SK-N-SH (cell line): ENCODE data around the gene MAP3K13. TPM values are rescaled to one million over a fixed set of nuclear protein-coding genes. Genes with fewer than 3 reads are reported as not detected.

ENCODE experiments used
- CTCF ChIA-PET: fragments of 300-600, 350-600 bp; formaldehyde crosslinking; extraction: SDS; loops from one replicate; lab custom pipeline; 2021; lab: Yijun Ruan, JAX
- POLR2A ChIA-PET: fragments of 350-600 bp; sonication (Branson Sonifier 250); formaldehyde crosslinking; extraction: SDS; loops from one replicate; lab custom pipeline; 2020; ENCODE audit warnings: antibody characterized with exemption, inconsistent platforms; lab: Yijun Ruan, JAX
- DNase-seq: peaks from one replicate; pipeline ENCODE4 v3.0.0; 2012
- H2AFZ ChIP-seq: fragments of 200-600 bp; sonication (generic); 2 replicates; pipeline ENCODE4 v1.8.1; 2016; ENCODE audit warnings: antibody characterized with exemption, mild to moderate bottlenecking, low read depth
- H3F3A ChIP-seq: fragments of 200-600 bp; sonication (generic); replicated peaks from 2 replicates; pipeline ENCODE3; 2016; ENCODE audit warnings: antibody characterized with exemption, mild to moderate bottlenecking; ENCODE audit not compliant: insufficient read depth
- H3K27ac ChIP-seq, 2 experiments: fragments of 200-500 bp in 1 of 2; fragments of 200-600 bp in 1 of 2; sonication (Bioruptor generic) in 1 of 2; sonication (generic), shearing (Covaris generic) in 1 of 2; 2 replicates each; pipeline versions ENCODE4 v1.5.1 to v1.6.1; 2014 to 2016; ENCODE audit warnings: low read depth in 2 of 2, inconsistent platforms in 1 of 2, low read length in 1 of 2, mild to moderate bottlenecking in 1 of 2, mixed read lengths in 1 of 2
- H3K27me3 ChIP-seq: fragments of 200-600 bp; sonication (generic), shearing (Covaris generic); 2 replicates; pipeline ENCODE4 v1.6.1; 2016; ENCODE audit warnings: mixed run types; ENCODE audit not compliant: insufficient read depth
- H3K36me3 ChIP-seq, 2 experiments: fragments of 200-500 bp in 1 of 2; fragments of 200-600 bp in 1 of 2; sonication (Bioruptor generic) in 1 of 2; sonication (generic) in 1 of 2; replicated peaks in 1 of 2; 2 replicates each; pipeline versions ENCODE3 to v1.5.1; 2014 to 2016; ENCODE audit warnings: low read length in 1 of 2, mild to moderate bottlenecking in 1 of 2; ENCODE audit not compliant: insufficient read depth in 2 of 2, control insufficient read depth in 1 of 2
- H3K4me1 ChIP-seq, 2 experiments: fragments of 200-500 bp in 1 of 2; fragments of 200-600 bp in 1 of 2; sonication (Bioruptor generic) in 1 of 2; sonication (generic), shearing (Covaris generic) in 1 of 2; 2 replicates each; pipeline versions ENCODE4 v1.5.1 to v1.6.1; 2014 to 2016; ENCODE audit warnings: low read depth in 1 of 2, low read length in 1 of 2, mixed run types in 1 of 2; ENCODE audit not compliant: insufficient read depth in 2 of 2, control insufficient read depth in 1 of 2
- H3K4me2 ChIP-seq: fragments of 200-600 bp; sonication (generic), shearing (Covaris generic); 2 replicates; pipeline ENCODE4 v1.6.1; 2017; ENCODE audit warnings: mixed run types
- H3K4me3 ChIP-seq, 2 experiments: fragments of 200-500 bp in 1 of 2; fragments of 200-600 bp in 1 of 2; sonication (Bioruptor generic) in 1 of 2; sonication (generic), shearing (Covaris generic) in 1 of 2; 2 replicates each; pipeline versions ENCODE4 v1.5.1 to v1.8.1; 2014 to 2016; ENCODE audit warnings: low read depth in 2 of 2, inconsistent platforms in 1 of 2, low read length in 1 of 2, mild to moderate bottlenecking in 1 of 2, mixed read lengths in 1 of 2, moderate library complexity in 1 of 2
- H3K79me2 ChIP-seq: fragments of 200-600 bp; sonication (generic); 2 replicates; pipeline ENCODE4 v1.8.1; 2017; ENCODE audit warnings: mild to moderate bottlenecking; ENCODE audit not compliant: insufficient read depth
- H3K9ac ChIP-seq: fragments of 200-600 bp; sonication (generic); 2 replicates; pipeline ENCODE4 v1.6.1; 2017; ENCODE audit warnings: mixed run types
- H3K9me2 ChIP-seq: fragments of 200-600 bp; sonication (generic); 2 replicates; pipeline ENCODE4 v1.6.1; 2017; ENCODE audit warnings: mixed run types
- H3K9me3 ChIP-seq: fragments of 200-600 bp; sonication (generic); 2 replicates; pipeline ENCODE4 v1.6.1; 2017; ENCODE audit warnings: mixed run types, mild to moderate bottlenecking, moderate library complexity
- H4K20me1 ChIP-seq: fragments of 200-600 bp; sonication (generic); 2 replicates; pipeline ENCODE4 v1.6.1; 2017; ENCODE audit warnings: mild to moderate bottlenecking, mixed run types; ENCODE audit not compliant: insufficient read depth
- ELF1 ChIP-seq: IDR thresholded peaks from 2 replicates; pipeline ENCODE4 v1.4.0; 2012
- EP300 ChIP-seq, 2 experiments: IDR thresholded peaks; 2 replicates each; pipeline versions ENCODE4 v1.4.0 to v1.6.1; 2012; ENCODE audit warnings: borderline replicate concordance in 1 of 2, low read depth in 1 of 2, low read length in 1 of 2
- FOSL2 ChIP-seq: IDR thresholded peaks from 2 replicates; pipeline ENCODE4 v1.4.0; 2012; ENCODE audit warnings: low read depth, mild to moderate bottlenecking, moderate library complexity, borderline replicate concordance
- FOXJ3 ChIP-seq: sonication (generic); formaldehyde crosslinking; IDR thresholded peaks from 2 replicates; pipeline ENCODE4 v1.5.1; 2020; ENCODE audit warnings: mild to moderate bottlenecking, missing genetic modification reagents
- GABPA ChIP-seq: IDR thresholded peaks from 2 replicates; pipeline ENCODE4 v1.4.0; 2012; ENCODE audit warnings: low read depth, mild to moderate bottlenecking
- GATA2 ChIP-seq: sonication (generic); formaldehyde crosslinking; IDR thresholded peaks from 2 replicates; pipeline ENCODE4 v1.5.0; 2020; ENCODE audit warnings: mild to moderate bottlenecking, missing genetic modification reagents
- JUND ChIP-seq: IDR thresholded peaks from 2 replicates; pipeline ENCODE4 v1.4.0; 2012
- MEF2A ChIP-seq: IDR thresholded peaks from 2 replicates; pipeline ENCODE4 v1.4.0; 2012; ENCODE audit warnings: low read depth, borderline replicate concordance
- MXI1 ChIP-seq: IDR thresholded peaks from 2 replicates; pipeline ENCODE4 v1.6.1; 2012; ENCODE audit warnings: mild to moderate bottlenecking, low read depth, low read length, improper control_type of control experiment
- NFIC ChIP-seq: IDR thresholded peaks from 2 replicates; pipeline ENCODE4 v1.4.0; 2012; ENCODE audit warnings: borderline replicate concordance
- NRF1 ChIP-seq: IDR thresholded peaks from 2 replicates; pipeline ENCODE4 v1.6.1; 2012; ENCODE audit warnings: low read depth, mild to moderate bottlenecking, low read length
- POLR2AphosphoS5 ChIP-seq: IDR thresholded peaks from 2 replicates; pipeline ENCODE4 v1.6.1; 2012; ENCODE audit warnings: low read depth, low read length
- RCOR1 ChIP-seq: fragments of 150-350 bp; IDR thresholded peaks from 2 replicates; pipeline ENCODE4 v1.6.1; 2017; ENCODE audit warnings: antibody characterized with exemption, low read length
- SIN3A ChIP-seq: IDR thresholded peaks from 2 replicates; pipeline ENCODE4 v1.6.1; 2012; ENCODE audit warnings: low read depth, mild to moderate bottlenecking, low read length, moderate library complexity, borderline replicate concordance
- SMC3 ChIP-seq: IDR thresholded peaks from 2 replicates; pipeline ENCODE4 v1.6.1; 2012; ENCODE audit warnings: low read depth, low read length, improper control_type of control experiment
- TEAD4 ChIP-seq: IDR thresholded peaks from 2 replicates; pipeline ENCODE4 v1.4.0; 2012; ENCODE audit warnings: mild to moderate bottlenecking, borderline replicate concordance; ENCODE audit not compliant: insufficient read depth
- WGBS: methylation state at CpG from one replicate; pipeline ENCODE4 v1.1.6; 2017; ENCODE audit warnings: low lambda C conversion rate; 5-methylcytosine and 5-hydroxymethylcytosine counted together
- polyA plus RNA-seq, 3 experiments: library from polyadenylated mRNA; depleted of rRNA; stranded (reverse); fragments of >200 nt; gene quantifications; 2 replicates each; pipeline ENCODE4 v1.2.3, GENCODE V29; 2012
- TF ChIP-seq, protein P1 (sequence below): IDR thresholded peaks from 2 replicates; pipeline ENCODE4 v1.6.1; 2012; ENCODE audit warnings: mild to moderate bottlenecking, low read depth, low read length, moderate library complexity
- TF ChIP-seq, protein P2 (sequence below): IDR thresholded peaks from 2 replicates; pipeline ENCODE4 v1.4.0; 2012; ENCODE audit warnings: low read depth, borderline replicate concordance
- TF ChIP-seq, protein P3 (sequence below): IDR thresholded peaks from 2 replicates; pipeline ENCODE4 v1.4.0; 2012; ENCODE audit warnings: low read depth

MAP3K13 gene
- polyA plus RNA-seq, 1 of the 3 experiments (the other 2 are of a cell fraction): 9.1 TPM

DNA sequence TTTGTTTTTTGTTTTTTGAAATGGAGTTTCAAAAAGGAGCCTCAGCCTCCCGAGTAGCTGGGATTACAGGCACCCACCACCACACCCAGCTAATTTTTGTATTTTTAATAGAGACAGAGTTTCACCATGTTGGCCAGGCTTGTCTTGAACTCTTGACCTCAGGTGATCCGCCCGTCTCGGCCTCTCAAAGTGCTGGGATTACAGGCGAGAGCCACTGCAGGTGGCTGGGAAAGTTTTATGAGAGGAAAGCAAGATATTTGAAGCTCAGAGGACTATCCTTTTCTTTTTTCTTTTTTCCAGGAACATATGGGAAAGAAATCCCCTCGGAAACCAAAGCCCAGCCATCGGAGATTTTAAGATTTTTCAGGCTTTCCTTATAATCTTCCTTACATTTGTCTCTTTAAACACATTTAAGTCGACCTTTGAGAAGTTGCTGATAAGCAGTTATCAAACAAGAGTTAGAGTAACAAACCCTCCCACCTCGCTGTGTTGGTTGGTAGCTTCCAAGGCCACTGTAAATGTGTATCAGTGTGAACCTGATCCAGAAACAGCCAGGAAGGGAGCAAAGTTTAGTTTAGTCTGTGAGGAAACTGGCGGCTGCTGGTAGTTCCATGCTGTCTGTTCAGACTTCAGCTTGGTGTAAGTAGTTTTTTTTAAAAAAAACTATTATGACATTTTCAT is 34.5 kb upstream of the MAP3K13 start:
- Histone ChIP-seq H3K9me2 (no peaks in the 10 kb centered on the region), H3K4me3 (no peak overlapping the region), H3K4me1 (peaks cover 0 to under 1% of the 10 kb centered on the region in 2 experiments; a peak in 1 of 4 replicates), H3K36me3 (no peaks in the 10 kb centered on the region), H3K27me3 (no peaks in the 10 kb centered on the region), H4K20me1 (no peaks in the 10 kb centered on the region), H3K9me3 (no peaks in the 10 kb centered on the region), H2AFZ (no peak overlapping the region), H3K27ac (no peak overlapping the region), H3K79me2 (no peaks in the 10 kb centered on the region), H3K4me2 (no peak overlapping the region), H3F3A (no peaks in the 10 kb centered on the region), H3K9ac (no peak overlapping the region)
- POLR2A ChIA-PET: no interaction called here
- DNase-seq: no peak
- no peak for TF ChIP-seq SMC3
- no peak for TF ChIP-seq GABPA
- no peak for TF ChIP-seq JUND
- TF ChIP-seq GATA2 (CRISPR knock-in tag): no peak
- TF ChIP-seq, protein P1, sequence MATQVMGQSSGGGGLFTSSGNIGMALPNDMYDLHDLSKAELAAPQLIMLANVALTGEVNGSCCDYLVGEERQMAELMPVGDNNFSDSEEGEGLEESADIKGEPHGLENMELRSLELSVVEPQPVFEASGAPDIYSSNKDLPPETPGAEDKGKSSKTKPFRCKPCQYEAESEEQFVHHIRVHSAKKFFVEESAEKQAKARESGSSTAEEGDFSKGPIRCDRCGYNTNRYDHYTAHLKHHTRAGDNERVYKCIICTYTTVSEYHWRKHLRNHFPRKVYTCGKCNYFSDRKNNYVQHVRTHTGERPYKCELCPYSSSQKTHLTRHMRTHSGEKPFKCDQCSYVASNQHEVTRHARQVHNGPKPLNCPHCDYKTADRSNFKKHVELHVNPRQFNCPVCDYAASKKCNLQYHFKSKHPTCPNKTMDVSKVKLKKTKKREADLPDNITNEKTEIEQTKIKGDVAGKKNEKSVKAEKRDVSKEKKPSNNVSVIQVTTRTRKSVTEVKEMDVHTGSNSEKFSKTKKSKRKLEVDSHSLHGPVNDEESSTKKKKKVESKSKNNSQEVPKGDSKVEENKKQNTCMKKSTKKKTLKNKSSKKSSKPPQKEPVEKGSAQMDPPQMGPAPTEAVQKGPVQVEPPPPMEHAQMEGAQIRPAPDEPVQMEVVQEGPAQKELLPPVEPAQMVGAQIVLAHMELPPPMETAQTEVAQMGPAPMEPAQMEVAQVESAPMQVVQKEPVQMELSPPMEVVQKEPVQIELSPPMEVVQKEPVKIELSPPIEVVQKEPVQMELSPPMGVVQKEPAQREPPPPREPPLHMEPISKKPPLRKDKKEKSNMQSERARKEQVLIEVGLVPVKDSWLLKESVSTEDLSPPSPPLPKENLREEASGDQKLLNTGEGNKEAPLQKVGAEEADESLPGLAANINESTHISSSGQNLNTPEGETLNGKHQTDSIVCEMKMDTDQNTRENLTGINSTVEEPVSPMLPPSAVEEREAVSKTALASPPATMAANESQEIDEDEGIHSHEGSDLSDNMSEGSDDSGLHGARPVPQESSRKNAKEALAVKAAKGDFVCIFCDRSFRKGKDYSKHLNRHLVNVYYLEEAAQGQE: no peak
- TF ChIP-seq NFIC: no peak
- no peak for TF ChIP-seq TEAD4
- no peak for TF ChIP-seq FOXJ3 (CRISPR knock-in tag)
- no peak for TF ChIP-seq MEF2A
- TF ChIP-seq POLR2AphosphoS5: no peak
- TF ChIP-seq, protein P2, sequence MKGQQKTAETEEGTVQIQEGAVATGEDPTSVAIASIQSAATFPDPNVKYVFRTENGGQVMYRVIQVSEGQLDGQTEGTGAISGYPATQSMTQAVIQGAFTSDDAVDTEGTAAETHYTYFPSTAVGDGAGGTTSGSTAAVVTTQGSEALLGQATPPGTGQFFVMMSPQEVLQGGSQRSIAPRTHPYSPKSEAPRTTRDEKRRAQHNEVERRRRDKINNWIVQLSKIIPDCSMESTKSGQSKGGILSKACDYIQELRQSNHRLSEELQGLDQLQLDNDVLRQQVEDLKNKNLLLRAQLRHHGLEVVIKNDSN: no peak
- TF ChIP-seq EP300 (IDR thresholded peaks at IDR 0.05; ENCODE audit: borderline replicate concordance in 1 of 2, low read depth in 1 of 2, low read length in 1 of 2): no peak
- 81% methylated on average over 10 of the region's 10 CpGs for WGBS
- CTCF ChIA-PET: interaction anchor here (1.2 kb wide), 1 partner anchor 20 kb away, joined by 3 read pairs; no protein-coding TSS in a partner anchor

DNA sequence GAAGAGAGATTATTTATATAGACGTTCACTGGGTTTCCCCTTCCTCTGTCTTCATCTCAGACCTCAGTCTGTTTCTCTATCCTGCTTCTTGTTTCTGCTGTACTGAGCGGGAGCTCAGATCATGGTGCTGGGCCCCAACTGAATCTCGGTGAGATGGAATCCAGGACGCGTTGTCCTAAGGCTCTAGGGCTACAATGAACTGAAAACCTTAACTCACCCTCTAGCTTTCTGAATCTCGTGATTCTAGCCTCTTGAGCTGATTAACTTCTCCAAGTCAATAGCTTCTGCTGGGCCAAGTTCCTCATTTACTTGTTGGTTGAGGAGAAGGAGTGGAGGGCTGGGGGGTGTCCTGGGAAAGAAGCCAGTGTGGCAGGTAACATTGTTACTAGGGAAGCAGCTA is 32.7 kb upstream of the MAP3K13 start:
- CTCF ChIA-PET: interaction anchor here (1.2 kb wide), 1 partner anchor 72 kb away, joined by 3 read pairs; no protein-coding TSS in a partner anchor
- Histone ChIP-seq H4K20me1 (no peaks in the 10 kb centered on the region), H3K27me3 (no peaks in the 10 kb centered on the region), H3K27ac (no peak overlapping the region)
- TF ChIP-seq NRF1 (no peak), RCOR1 (no peak), FOSL2 (no peak), MXI1 (no peak), MEF2A (no peak), SIN3A (no peak), ELF1 (no peak)
- TF ChIP-seq, protein P3, sequence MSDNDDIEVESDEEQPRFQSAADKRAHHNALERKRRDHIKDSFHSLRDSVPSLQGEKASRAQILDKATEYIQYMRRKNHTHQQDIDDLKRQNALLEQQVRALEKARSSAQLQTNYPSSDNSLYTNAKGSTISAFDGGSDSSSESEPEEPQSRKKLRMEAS: no peak
- TF ChIP-seq, all 33 proteins: peak for 0
- H3K36me3 ChIP-seq: no peaks in the 10 kb centered on the region
- no peak overlapping the region for H3K4me3 ChIP-seq
- POLR2A ChIA-PET: no interaction called here
- no peaks in the 10 kb centered on the region for H3K9me3 ChIP-seq
- no peak overlapping the region for H3K9ac ChIP-seq
- H3K79me2 ChIP-seq: no peaks in the 10 kb centered on the region
- no peak overlapping the region for H3K4me2 ChIP-seq
- no peaks in the 10 kb centered on the region for H3F3A ChIP-seq
- no peak for DNase-seq
- H3K4me1 ChIP-seq: no peaks in the 10 kb centered on the region
- no peaks in the 10 kb centered on the region; the same call in 1 of the 2 replicates for H3K9me2 ChIP-seq
- WGBS: 85% methylated on average over 6 of the region's 6 CpGs
- H2AFZ ChIP-seq: no peak overlapping the region
